Activated B cell treated with CpG ODN at 0.5 μM for 24 hours (primary cell): ENCODE measurements around the gene BICC1. TPM values are rescaled to one million over a fixed set of nuclear protein-coding genes. Genes with fewer than 3 reads are reported as not detected.

Experiments used
- ATAC-seq: fragments of 200-7000 bp; cut with Tn5 transposase; one replicate; pipeline ENCODE4 v1.10.0; 2021; ENCODE audit warnings: low read depth, mild to moderate bottlenecking, moderate library complexity
- CTCF ChIA-PET: fragments of 350-600 bp; sonication (Branson Sonifier 250); formaldehyde crosslinking; loops from one replicate; lab custom pipeline; 2021; ENCODE audit warnings: antibody characterized with exemption; lab: Charles Lee
- POLR2A ChIA-PET: fragments of 350-600 bp; sonication (Branson Sonifier 250); formaldehyde crosslinking; loops from one replicate; lab custom pipeline; 2021; ENCODE audit warnings: antibody characterized with exemption; lab: Charles Lee
- DNase-seq: peaks from one replicate; pipeline ENCODE4 v3.0.0; 2022
- H3K27ac Mint-ChIP-seq: one replicate; pipeline ENCODE4 v1.8.0; 2020; ENCODE audit warnings: mixed read lengths
- H3K27me3 Mint-ChIP-seq: one replicate; pipeline ENCODE4 v1.8.0; 2021; ENCODE audit warnings: mixed read lengths
- H3K36me3 Mint-ChIP-seq: one replicate; pipeline ENCODE4 v1.8.0; 2021; ENCODE audit warnings: low read depth, mixed read lengths
- H3K4me1 Mint-ChIP-seq: one replicate; pipeline ENCODE4 v1.8.0; 2021; ENCODE audit warnings: mixed read lengths
- H3K4me3 Mint-ChIP-seq: one replicate; pipeline ENCODE4 v1.8.0; 2020; ENCODE audit warnings: mild to moderate bottlenecking, mixed read lengths
- H3K9me3 Mint-ChIP-seq: one replicate; pipeline ENCODE4 v1.8.0; 2020; ENCODE audit warnings: mixed read lengths
- CTCF ChIP-seq: fragments of 200-600 bp; IDR thresholded peaks from one replicate; pipeline ENCODE4 v1.8.0; 2022; ENCODE audit warnings: antibody characterized with exemption, mild to moderate bottlenecking
- intact Hi-C: fragments of 100-400 bp; cut with micrococcal nuclease; formaldehyde crosslinking; loops from one replicate; pipeline ENCODE4 v1.15.1; 2024
- total RNA-seq: library from RNA; stranded (reverse); gene quantifications from 2 replicates; pipeline ENCODE4 v1.2.3, GENCODE V29; 2022

Gene BICC1
- total RNA-seq, 1 donor from 2014 or later, result not detected

DNA sequence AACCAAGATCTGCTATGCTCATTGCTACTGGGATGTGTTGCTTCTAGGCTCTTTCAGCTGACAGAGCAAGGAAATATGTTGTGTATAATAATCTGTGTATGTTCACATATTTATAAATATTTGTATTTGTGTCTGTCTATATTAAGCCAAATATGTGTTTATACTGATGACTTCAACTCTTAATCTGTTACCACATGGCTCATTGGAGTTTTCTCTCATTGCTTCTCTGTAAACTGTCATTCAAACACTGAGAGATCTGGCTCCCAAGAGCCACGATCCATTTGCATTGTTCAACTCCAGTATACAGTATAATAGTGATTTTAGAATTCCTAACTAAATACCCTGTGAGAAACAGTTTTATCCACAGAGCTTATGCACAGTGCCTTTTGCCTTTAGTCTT, 35.3 kb downstream of the BICC1 start:
- intact Hi-C loops, result no loop called here
- no peak overlapping the region for H3K4me3 Mint-ChIP-seq
- ATAC-seq (no peak), DNase-seq (no peak)
- no peaks in the 10 kb centered on the region for H3K9me3 Mint-ChIP-seq
- H3K36me3 Mint-ChIP-seq, result no peaks in the 10 kb centered on the region
- H3K27ac Mint-ChIP-seq, result no peak overlapping the region
- TF ChIP-seq CTCF, result no peak
- POLR2A ChIA-PET, result no interaction called here
- no peaks in the 10 kb centered on the region for H3K4me1 Mint-ChIP-seq
- H3K27me3 Mint-ChIP-seq, result no peaks in the 10 kb centered on the region
- CTCF ChIA-PET, result no interaction called here

DNA sequence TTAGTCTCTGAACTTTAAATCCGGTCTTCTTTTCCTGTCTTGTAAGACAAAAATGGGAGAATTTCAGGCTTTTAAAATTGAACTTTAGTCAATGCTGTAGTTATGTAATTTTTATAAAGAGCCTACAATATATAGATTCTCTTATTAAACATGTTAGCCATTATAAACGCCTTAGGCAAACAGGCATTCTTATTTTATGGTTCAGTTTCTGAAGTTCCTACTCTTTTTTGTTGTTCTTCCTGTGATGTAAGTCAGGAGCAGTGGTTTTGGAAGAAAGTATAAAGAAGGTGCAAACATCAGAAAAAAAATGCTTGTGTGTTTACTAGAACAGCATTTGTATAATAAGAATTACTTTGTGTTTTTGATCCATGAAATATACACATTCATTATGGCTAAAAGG, 41.6 kb downstream of the BICC1 start:
- Mint-ChIP-seq H3K27ac (no peak overlapping the region), H3K27me3 (no peaks in the 10 kb centered on the region), H3K36me3 (no peaks in the 10 kb centered on the region), H3K4me3 (no peak overlapping the region), H3K9me3 (peaks cover 10% of the 10 kb centered on the region), H3K4me1 (no peaks in the 10 kb centered on the region)
- ATAC-seq (no peak), DNase-seq (no peak)
- no peak for TF ChIP-seq CTCF
- intact Hi-C loops, result no loop called here
- ChIA-PET CTCF (no interaction called here), POLR2A (no interaction called here)

DNA sequence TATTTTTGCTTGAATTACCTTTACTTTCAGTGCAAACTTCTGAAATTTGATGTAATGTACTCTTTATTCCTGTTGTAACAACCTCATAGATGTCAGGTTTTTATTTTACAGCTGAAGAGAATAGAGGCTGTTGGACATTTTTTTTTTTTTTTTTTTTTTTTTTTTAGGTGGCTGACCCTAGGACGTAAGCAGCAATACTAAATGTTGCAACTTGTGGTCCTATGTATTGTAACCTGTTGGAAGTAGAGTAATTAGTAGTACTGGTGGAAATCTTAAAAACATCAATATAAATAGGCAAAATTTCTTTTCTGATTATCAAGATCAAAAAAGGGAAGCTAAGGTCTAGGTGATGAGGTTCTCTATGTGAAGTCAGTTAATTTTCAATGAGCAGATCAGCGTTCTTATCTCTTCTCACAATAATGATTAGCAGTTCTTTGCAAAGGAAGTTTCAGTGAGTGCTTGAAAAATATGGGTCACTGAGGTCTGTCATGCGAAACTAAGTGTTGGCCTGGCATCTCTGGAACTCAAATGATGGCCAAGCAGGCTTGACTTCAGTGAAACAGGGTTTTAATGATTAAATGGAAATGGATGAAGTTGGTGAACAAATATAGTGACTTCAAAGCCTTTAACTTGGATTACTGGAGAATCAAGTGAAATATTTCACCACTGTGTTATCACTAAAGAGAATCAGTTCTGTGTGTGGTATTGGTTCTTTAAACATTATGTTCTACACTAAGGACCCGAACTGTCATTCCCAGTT, 42.7 kb downstream of the BICC1 start:
- ATAC-seq (no peak), DNase-seq (no peak)
- H3K27ac Mint-ChIP-seq, result no peak overlapping the region
- H3K27me3 Mint-ChIP-seq, result no peaks in the 10 kb centered on the region
- no peak for TF ChIP-seq CTCF
- intact Hi-C loops, result no loop called here
- peaks cover 12% of the 10 kb centered on the region for H3K9me3 Mint-ChIP-seq
- H3K4me1 Mint-ChIP-seq, result no peaks in the 10 kb centered on the region
- ChIA-PET POLR2A (no interaction called here), CTCF (no interaction called here)
- H3K4me3 Mint-ChIP-seq, result no peak overlapping the region
- H3K36me3 Mint-ChIP-seq, result no peaks in the 10 kb centered on the region

GRCh38 chr10:58555930-58556311, 43.2 kb downstream of the BICC1 start:
- CTCF ChIA-PET, result no interaction called here
- TF ChIP-seq CTCF, result no peak
- Mint-ChIP-seq H3K9me3 (peaks cover 12% of the 10 kb centered on the region), H3K27ac (no peak overlapping the region), H3K36me3 (no peaks in the 10 kb centered on the region), H3K27me3 (no peaks in the 10 kb centered on the region), H3K4me1 (no peaks in the 10 kb centered on the region), H3K4me3 (no peak overlapping the region)
- POLR2A ChIA-PET, result no interaction called here
- ATAC-seq (no peak), DNase-seq (no peak)
- intact Hi-C loops, result no loop called here

DNA sequence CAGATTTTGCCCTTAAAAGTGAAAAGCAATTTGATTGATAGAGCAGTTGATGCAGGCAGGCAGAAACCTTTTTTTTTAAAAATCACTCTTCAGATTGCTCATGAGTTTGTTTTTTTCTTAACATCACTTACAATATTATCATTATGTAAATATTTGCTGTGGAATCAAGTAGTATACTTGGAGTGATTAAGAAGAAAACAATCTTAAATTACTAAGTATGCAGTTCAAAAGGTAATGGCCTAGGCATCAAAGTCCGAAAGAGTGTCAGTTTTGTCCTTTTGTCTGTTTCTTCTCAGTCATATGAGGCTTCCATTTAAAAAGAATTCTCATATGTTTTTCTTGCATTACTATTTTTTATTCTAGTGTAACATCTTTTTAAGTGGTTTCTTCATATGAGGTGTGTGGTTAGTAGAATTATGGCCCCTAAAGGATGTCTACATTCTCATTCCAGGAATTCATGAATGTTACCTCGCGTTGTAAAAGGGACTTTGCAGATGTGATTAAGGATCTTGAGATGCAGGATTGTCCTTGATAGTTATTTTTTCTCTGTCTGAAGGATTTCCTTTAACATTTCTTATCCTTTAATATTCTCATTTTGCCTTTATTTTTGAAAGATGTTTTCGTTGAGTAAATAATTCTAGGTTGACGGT, 44.0 kb downstream of the BICC1 start:
- Mint-ChIP-seq H3K27me3 (no peaks in the 10 kb centered on the region), H3K9me3 (peaks cover 15% of the 10 kb centered on the region), H3K36me3 (no peaks in the 10 kb centered on the region), H3K4me1 (no peaks in the 10 kb centered on the region), H3K27ac (no peak overlapping the region), H3K4me3 (no peak overlapping the region)
- ChIA-PET CTCF (no interaction called here), POLR2A (no interaction called here)
- ATAC-seq (no peak), DNase-seq (no peak)
- intact Hi-C loops, result no loop called here
- no peak for TF ChIP-seq CTCF
